Memory B cell (primary cell): Measurements from ENCODE around the gene VTI1A.

Source experiments
- ATAC-seq: fragments of 150-1000 bp; cut with Tn5 transposase; 2 replicates; pipeline ENCODE4 v1.10.0; 2021; ENCODE audit warnings: low read depth, mild to moderate bottlenecking, moderate library complexity
- DNase-seq, 2 donors: peaks; one replicate each; pipeline ENCODE4 v3.0.0; 2022; ENCODE audit warnings: low spot score in 2 of 2
- H3K27ac Mint-ChIP-seq: one replicate; pipeline ENCODE4 v1.8.0; 2022; ENCODE audit warnings: mild to moderate bottlenecking, moderate library complexity, mixed read lengths
- H3K27me3 Mint-ChIP-seq: one replicate; pipeline ENCODE4 v1.8.0; 2022; ENCODE audit warnings: mixed read lengths
- H3K36me3 Mint-ChIP-seq: one replicate; pipeline ENCODE4 v1.8.0; 2022; ENCODE audit warnings: mild to moderate bottlenecking, mixed read lengths
- H3K4me1 Mint-ChIP-seq: one replicate; pipeline ENCODE4 v1.8.0; 2022; ENCODE audit warnings: mixed read lengths
- H3K4me3 Mint-ChIP-seq: one replicate; pipeline ENCODE4 v1.8.0; 2022; ENCODE audit warnings: mild to moderate bottlenecking, moderate library complexity, mixed read lengths
- H3K9me3 Mint-ChIP-seq: one replicate; pipeline ENCODE4 v1.8.0; 2022; ENCODE audit warnings: mixed read lengths

Gene VTI1A

DNA sequence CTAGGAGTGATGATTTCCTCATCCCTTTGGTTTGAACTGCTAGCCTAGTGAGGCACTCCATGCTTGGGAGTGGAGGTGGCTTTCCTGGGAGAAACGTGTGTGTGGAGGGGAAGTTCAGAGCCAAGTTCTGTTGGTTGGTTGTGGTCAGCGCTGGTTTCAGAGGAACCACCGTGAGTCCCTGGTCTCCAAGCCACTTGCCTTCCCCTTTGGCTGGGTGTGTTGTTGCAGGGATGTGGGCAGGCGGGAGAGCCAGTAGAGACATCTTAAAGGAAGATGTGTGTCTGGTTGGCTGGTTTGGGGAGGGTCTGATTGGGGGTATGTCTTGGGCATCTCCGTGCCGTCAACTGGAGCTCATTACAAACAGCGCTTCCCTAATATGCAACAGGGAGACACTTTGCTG is 372.2 kb downstream of the VTI1A start:
- DNase-seq (no peak), ATAC-seq (no peak)
- H3K27ac Mint-ChIP-seq, result no peak overlapping the region
- H3K4me3 Mint-ChIP-seq, result no peak overlapping the region
- H3K9me3 Mint-ChIP-seq, result no peaks in the 10 kb centered on the region
- no peaks in the 10 kb centered on the region for H3K27me3 Mint-ChIP-seq
- H3K36me3 Mint-ChIP-seq, result peaks cover 46% of the 10 kb centered on the region
- H3K4me1 Mint-ChIP-seq, result no peaks in the 10 kb centered on the region

DNA sequence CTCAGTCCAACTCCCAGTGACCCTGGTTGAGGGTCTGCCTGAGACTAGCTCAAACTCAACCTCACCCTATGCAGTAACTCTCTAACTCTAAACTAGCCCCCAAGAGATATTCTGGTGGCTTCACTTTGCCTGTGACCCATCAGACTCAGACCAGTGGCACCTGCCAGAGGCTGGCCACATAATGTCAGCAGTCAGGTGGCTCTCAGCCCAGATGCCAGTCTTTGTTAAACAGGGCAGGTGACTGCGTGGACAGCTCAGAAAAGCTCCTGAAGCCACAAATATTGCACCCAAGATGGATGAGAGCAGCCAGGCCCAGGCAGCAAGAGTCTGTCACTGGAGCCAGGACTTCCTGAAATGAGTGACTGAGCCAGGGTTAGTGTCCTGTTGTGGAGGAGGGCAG is 373.3 kb downstream of the VTI1A start:
- Mint-ChIP-seq H3K27ac (no peak overlapping the region), H3K4me1 (no peaks in the 10 kb centered on the region)

DNA sequence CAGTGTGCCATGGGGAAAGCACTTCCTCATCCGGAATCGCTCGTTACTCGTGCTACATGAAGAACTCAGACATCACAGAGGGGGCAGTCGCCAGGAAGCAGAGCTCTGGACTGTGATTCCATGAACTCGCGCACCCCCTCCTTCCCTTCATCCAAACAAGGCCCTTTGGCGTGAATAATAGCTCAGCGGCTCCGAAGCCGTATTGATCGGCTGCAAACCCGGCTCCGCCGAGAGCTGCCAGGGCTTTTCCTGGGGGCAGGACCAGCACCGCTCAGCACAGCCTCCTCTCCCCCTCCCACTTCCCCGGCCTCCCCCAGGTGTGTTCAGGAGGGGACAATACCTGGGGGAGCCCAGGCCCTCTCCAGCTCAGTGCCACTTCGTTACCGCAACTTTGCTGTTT is 374.0 kb downstream of the VTI1A start:
- ATAC-seq, result no peak
- no peak for DNase-seq
- Mint-ChIP-seq H3K36me3 (peaks cover 34% of the 10 kb centered on the region), H3K27ac (no peak overlapping the region), H3K27me3 (no peaks in the 10 kb centered on the region), H3K4me3 (no peak overlapping the region), H3K4me1 (no peaks in the 10 kb centered on the region), H3K9me3 (no peaks in the 10 kb centered on the region)

More for the DNA sequence above, 373.3 kb downstream of the VTI1A start:
- H3K36me3 Mint-ChIP-seq, result peaks cover 41% of the 10 kb centered on the region
- H3K9me3 Mint-ChIP-seq, result no peaks in the 10 kb centered on the region
- no peak overlapping the region for H3K4me3 Mint-ChIP-seq
- DNase-seq, result no peak
- no peaks in the 10 kb centered on the region for H3K27me3 Mint-ChIP-seq
- ATAC-seq, result no peak

DNA sequence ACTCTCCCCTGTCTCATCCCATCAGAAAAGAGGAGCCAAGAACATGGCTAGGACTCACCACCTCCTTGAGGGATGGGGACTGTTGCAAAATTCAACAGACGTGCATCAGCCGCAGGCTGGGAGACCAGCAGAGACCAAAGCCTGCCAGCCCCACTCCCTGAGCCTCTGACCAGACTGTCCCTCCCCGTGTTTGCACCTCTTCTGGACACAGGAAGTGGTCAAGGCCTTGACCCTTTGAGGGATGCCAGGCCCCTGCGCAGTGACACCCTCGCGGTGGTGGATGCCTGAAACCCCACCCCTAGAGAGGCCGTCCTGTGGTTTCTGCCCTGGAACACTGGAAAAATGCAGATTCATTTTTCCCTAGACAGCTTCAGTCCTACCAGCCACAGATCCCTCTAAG is 374.6 kb downstream of the VTI1A start:
- Mint-ChIP-seq H3K4me3 (no peak overlapping the region), H3K27ac (no peak overlapping the region), H3K36me3 (peaks cover 29% of the 10 kb centered on the region), H3K4me1 (no peaks in the 10 kb centered on the region), H3K27me3 (no peaks in the 10 kb centered on the region), H3K9me3 (no peaks in the 10 kb centered on the region)
- DNase-seq, result no peak
- no peak for ATAC-seq

DNA sequence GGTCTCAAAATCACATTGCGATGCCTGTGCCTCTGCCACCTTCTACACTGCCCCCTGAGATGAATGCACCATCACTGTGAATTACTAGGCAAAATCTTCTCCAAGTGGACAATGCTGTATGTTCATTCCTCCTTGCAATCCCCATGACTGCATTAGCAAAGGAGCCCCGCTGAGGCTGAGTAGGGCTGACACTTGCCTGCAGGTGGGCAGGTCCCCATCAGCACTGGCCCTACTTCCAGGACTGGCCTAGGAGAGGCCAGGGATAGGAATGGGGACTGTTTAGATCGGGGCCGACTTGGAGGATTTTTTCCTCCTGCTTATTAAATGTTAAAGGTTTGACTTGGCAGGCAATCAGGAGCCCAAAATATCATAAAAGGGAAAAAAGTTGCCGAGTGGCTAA is 376.0 kb downstream of the VTI1A start:
- ATAC-seq, result no peak
- no peak overlapping the region for H3K4me3 Mint-ChIP-seq
- DNase-seq, result no peak

DNA sequence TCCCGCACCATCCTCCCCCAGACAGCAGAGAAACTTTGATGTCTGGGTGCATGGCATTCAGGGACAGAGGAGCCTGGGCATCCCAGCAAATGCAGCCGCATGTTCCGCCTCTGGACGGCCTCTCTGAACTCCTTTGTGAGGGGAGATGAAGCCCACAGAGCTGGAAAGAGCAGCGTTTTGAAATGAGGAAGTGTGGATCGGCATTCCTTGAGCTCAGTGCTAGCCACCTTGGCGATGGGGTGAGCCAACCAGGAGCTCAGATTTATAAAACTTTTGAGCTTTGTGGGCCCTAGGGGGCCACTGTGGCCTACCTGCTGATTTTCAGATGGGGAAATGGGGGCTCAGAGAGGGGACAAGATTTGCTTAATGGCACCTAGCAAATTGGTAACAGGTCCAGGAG is 376.6 kb downstream of the VTI1A start:
- no peak for DNase-seq

More for the DNA sequence above, 376.0 kb downstream of the VTI1A start:
- Mint-ChIP-seq H3K4me1 (no peaks in the 10 kb centered on the region), H3K36me3 (peaks cover 19% of the 10 kb centered on the region), H3K9me3 (no peaks in the 10 kb centered on the region), H3K27ac (no peak overlapping the region), H3K27me3 (no peaks in the 10 kb centered on the region)

DNA sequence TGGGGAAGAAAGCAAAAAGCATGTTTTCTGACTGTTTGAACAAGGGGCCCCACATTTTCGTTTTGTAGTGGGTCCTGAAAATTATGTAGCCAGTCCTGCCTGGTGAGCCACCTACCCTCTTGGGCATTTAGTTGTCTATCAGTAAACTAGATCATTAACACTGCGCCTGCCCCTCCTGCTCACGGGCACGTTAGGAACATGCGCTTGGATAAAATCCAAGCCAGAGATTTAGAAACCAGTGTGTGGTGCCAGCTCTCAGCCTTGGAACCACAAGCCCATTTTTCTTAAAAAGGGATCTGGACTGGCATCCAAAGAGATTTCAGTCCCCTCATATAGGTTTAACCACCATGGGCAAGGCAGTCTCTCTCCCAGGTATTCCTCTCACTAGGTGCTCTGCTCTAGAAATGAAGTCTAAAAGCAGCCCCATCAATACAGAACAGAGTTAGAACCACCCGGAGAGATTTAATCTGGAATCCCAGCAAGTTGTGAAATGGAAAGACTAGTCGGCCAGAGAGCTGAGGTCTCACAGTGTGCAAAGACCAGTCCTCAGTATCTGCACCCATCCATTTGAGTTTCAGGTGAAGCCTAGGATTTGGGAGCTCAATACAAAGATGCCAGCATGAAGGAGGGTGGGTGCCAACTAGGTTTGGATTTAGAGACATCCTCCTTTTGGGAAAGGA is 379.1 kb downstream of the VTI1A start:
- Mint-ChIP-seq H3K27me3 (no peaks in the 10 kb centered on the region), H3K27ac (no peak overlapping the region), H3K36me3 (peaks cover 15% of the 10 kb centered on the region), H3K4me1 (no peaks in the 10 kb centered on the region), H3K4me3 (no peak overlapping the region), H3K9me3 (no peaks in the 10 kb centered on the region)
- DNase-seq (no peak), ATAC-seq (no peak)

More for the DNA sequence above, 376.6 kb downstream of the VTI1A start:
- no peaks in the 10 kb centered on the region for H3K9me3 Mint-ChIP-seq
- peaks cover 19% of the 10 kb centered on the region for H3K36me3 Mint-ChIP-seq
- H3K4me1 Mint-ChIP-seq, result no peaks in the 10 kb centered on the region
- no peak overlapping the region for H3K27ac Mint-ChIP-seq
- no peak overlapping the region for H3K4me3 Mint-ChIP-seq
- H3K27me3 Mint-ChIP-seq, result no peaks in the 10 kb centered on the region
- no peak for ATAC-seq

DNA sequence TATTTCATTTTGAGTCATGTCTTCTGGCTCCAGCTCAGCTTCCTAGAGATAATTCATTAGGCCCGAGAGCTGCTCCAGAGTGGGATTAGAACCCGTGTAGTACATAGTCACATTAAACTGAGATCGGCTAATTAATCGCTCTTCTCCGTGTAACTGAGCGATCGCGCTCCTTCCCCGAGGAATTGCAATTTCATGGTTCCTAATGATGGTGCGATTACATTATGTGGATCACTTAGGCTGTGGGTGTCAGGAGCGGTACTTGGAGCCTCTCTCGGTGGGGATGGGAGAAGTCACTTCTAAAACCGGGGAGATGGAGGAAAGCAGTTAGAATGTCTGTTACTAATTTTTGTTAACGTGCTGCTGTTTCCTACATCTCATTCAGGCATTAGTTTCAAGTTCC is 380.1 kb downstream of the VTI1A start:
- Mint-ChIP-seq H3K27me3 (no peaks in the 10 kb centered on the region), H3K9me3 (no peaks in the 10 kb centered on the region)

DNA sequence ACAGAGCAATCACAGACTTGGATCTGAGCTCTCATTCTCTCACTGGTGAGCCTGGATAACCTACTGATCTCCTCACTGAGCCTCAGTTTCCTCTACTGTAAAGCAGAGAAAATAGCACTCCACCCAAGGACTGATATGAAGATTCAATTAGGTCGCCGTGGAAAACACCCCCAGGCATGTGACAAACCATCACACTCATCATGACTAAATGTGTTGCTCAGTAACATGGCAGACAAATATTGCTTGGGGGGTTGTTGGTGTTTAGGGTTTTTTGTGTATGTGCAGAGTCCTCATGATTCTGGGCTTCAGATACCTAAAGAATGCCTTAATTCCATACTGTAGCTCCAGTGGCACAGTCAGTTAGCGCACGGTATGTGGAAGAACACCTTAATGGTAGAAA is 380.9 kb downstream of the VTI1A start:
- Mint-ChIP-seq H3K4me3 (no peak overlapping the region), H3K27ac (no peak overlapping the region), H3K27me3 (no peaks in the 10 kb centered on the region), H3K9me3 (no peaks in the 10 kb centered on the region), H3K4me1 (no peaks in the 10 kb centered on the region), H3K36me3 (peaks cover 15% of the 10 kb centered on the region)
- ATAC-seq (no peak), DNase-seq (no peak)

More for the DNA sequence above, 380.1 kb downstream of the VTI1A start:
- Mint-ChIP-seq H3K4me1 (no peaks in the 10 kb centered on the region), H3K4me3 (no peak overlapping the region), H3K27ac (no peak overlapping the region), H3K36me3 (peaks cover 18% of the 10 kb centered on the region)
- DNase-seq (no peak), ATAC-seq (no peak)

DNA sequence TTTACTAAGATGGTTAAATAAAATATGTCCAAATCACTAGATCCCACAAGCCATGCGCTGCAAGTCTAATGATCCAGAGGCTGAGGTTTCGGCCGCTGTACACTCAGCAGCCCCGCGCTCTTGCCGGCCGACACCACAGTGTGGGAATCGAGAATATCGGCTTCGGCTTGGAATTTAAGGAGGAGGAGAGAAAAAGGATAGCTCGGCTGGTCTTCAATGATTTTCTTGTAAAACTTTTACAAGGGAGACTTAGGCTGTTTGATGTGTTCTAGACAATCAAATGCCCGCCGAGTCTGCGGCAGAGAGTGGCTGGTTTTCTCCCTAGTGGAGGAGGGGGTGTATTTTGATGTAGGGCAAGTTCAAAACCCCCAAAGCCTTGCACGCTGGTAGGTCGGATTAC is 384.8 kb downstream of the VTI1A start:
- H3K27me3 Mint-ChIP-seq, result no peaks in the 10 kb centered on the region
- no peak for DNase-seq
- no peak overlapping the region for H3K4me3 Mint-ChIP-seq
- no peaks in the 10 kb centered on the region for H3K4me1 Mint-ChIP-seq
- no peak for ATAC-seq
- no peaks in the 10 kb centered on the region for H3K9me3 Mint-ChIP-seq
- no peak overlapping the region for H3K27ac Mint-ChIP-seq
- H3K36me3 Mint-ChIP-seq, result peaks cover 19% of the 10 kb centered on the region

DNA sequence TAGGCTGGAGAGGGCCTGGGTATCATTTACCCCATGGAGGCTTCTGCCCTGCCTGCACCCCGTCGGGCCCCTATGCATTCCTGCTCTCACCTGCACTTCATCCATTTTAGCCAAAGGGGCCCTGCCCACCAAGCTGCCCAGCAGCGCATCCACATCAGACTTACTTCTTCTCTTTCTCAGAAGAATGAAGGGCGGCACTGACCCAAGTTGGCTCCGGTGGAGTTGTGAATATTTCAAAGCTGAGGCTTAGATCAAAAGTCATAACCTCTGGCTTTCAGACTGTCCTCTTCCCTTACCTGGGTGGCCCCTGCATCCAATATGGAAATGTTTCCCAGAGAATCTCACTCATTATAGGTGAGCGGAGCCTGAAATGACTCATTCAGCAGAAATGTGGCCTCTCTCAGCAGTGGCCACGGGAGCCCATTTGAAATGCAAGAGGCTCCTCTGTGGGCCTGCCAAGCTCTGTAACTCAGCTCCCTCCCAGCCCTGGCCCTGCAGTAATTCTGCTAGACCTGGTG is 385.4 kb downstream of the VTI1A start:
- no peaks in the 10 kb centered on the region for H3K9me3 Mint-ChIP-seq
- no peaks in the 10 kb centered on the region for H3K4me1 Mint-ChIP-seq
- H3K4me3 Mint-ChIP-seq, result no peak overlapping the region
- no peaks in the 10 kb centered on the region for H3K27me3 Mint-ChIP-seq
- no peak for DNase-seq
- H3K27ac Mint-ChIP-seq, result no peak overlapping the region
- H3K36me3 Mint-ChIP-seq, result peaks cover 19% of the 10 kb centered on the region
- ATAC-seq, result no peak

DNA sequence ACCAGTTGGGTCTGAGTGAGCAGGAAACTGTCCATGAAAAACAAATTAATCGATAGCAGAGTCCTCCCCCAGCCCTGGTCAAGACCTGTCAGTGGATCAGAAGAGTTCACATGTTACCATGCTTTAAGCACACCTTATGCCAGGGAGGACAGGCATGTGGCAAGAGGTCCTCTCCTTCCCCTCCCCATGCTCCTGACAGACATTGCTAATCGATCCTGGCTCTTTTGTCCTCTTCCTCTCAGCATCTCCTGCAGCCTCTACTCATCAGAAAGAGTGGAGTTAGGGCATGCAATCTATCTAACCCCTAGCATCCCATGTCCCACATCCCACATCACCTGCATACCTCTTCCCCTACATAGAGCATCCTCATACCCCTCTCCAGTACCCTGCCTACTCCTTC is 385.9 kb downstream of the VTI1A start:
- Mint-ChIP-seq H3K27ac (no peak overlapping the region), H3K27me3 (no peaks in the 10 kb centered on the region), H3K36me3 (peaks cover 19% of the 10 kb centered on the region), H3K9me3 (no peaks in the 10 kb centered on the region), H3K4me1 (no peaks in the 10 kb centered on the region), H3K4me3 (no peak overlapping the region)
- ATAC-seq (no peak), DNase-seq (no peak)

DNA sequence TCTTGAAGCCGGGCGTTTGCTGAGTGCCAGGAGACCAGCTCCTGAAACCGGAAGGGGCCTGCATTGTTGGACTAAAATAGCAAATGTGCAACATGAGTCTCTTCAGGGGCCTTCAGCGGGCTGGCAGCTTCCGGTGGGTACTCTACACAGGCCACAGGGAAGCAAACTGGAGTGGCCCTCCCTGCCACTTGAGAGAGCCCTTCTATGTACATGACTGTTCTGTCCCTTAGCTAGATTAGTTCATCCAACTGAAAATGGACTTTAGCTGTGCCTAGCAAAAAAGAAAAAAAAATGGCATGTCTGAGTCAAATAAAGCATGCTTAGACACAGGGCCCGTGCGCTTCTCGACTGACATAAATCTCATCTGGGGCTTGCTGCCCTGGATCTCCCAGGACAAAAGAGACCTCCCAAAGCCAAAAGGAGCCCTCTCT is 387.8 kb downstream of the VTI1A start:
- Mint-ChIP-seq H3K4me1 (no peaks in the 10 kb centered on the region), H3K36me3 (peaks cover 19% of the 10 kb centered on the region), H3K9me3 (no peaks in the 10 kb centered on the region), H3K27me3 (no peaks in the 10 kb centered on the region), H3K4me3 (no peak overlapping the region), H3K27ac (no peak overlapping the region)
- no peak for ATAC-seq
- no peak for DNase-seq

DNA sequence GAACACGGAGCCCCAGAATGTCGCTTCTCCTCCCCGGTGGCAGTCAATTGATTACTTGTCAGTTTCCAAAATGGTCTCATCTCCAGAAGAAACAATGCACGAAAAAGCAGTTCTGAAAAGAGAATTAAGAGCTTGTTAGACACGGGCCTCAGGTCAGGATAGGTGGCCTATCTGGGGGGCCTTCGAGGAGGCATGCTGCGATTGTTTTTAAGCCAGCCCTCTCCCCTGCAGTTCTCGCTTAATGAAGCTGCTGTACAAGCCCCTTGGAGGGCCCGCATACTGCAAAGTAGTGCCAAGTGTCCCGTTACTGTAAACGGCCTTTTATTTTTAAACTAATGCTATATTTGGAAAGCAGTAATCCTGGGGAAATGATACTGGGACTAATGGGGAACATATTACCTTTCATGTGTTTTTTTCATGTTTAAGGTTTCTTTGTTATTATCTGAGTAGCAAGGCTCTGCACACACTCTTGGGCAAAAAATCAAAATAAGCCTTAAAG is 388.3 kb downstream of the VTI1A start:
- Mint-ChIP-seq H3K4me3 (no peak overlapping the region), H3K4me1 (no peaks in the 10 kb centered on the region), H3K27ac (no peak overlapping the region), H3K9me3 (no peaks in the 10 kb centered on the region), H3K27me3 (no peaks in the 10 kb centered on the region), H3K36me3 (peaks cover 18% of the 10 kb centered on the region)
- ATAC-seq, result no peak
- no peak for DNase-seq

DNA sequence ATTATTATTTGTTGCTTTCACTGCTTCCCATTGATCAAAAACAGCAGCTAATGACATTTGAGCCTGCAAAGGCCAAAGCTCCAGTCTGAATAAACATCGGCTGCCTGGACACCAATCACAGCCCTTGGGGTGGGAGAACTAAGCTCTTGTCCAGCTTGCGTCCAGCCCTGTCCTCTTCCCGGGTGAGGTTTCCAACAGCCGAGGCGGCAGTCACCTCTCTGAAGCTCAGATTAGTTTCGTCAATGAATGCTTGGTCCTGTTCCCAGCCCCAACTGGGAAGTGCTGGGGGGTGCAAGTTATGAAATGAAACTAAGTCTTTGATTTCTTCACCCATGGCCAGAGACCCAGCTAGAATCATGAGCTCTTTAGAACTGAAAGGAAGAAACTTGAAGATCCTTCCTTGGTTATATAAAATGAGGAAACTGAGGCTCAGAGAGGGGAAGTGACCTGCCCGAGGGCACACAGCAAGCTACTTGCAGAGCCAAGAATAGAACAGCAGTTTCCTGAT is 389.0 kb downstream of the VTI1A start:
- no peak overlapping the region for H3K4me3 Mint-ChIP-seq
- H3K27ac Mint-ChIP-seq, result no peak overlapping the region
- no peaks in the 10 kb centered on the region for H3K9me3 Mint-ChIP-seq
- ATAC-seq (no peak), DNase-seq (no peak)
- peaks cover 14% of the 10 kb centered on the region for H3K36me3 Mint-ChIP-seq
- H3K27me3 Mint-ChIP-seq, result no peaks in the 10 kb centered on the region
- no peaks in the 10 kb centered on the region for H3K4me1 Mint-ChIP-seq
